Esophagus (tissue), 2 donors: ENCODE data around the gene GPBP1. TPM values are rescaled to one million over a fixed set of nuclear protein-coding genes. Genes with fewer than 3 reads are reported as not detected.
"Not testable (repeated sequence)": the region's sequence is repeated elsewhere in the genome, so short reads cannot be mapped to it uniquely, and the experiment has no call there.

ENCODE experiments used
- H3K27ac ChIP-seq, 2 donors: one replicate each; pipeline ENCODE4 v1.5.1; 2013; ENCODE audit warnings: low read depth in 2 of 2, mild to moderate bottlenecking in 2 of 2, inconsistent platforms in 1 of 2, low read length in 1 of 2, moderate library complexity in 1 of 2
- H3K27me3 ChIP-seq, 2 donors: one replicate each; pipeline ENCODE4 v1.6.1; 2013; ENCODE audit warnings: low read length in 2 of 2, control low read depth in 1 of 2, mild to moderate bottlenecking in 1 of 2; ENCODE audit not compliant: insufficient read depth in 2 of 2, control insufficient read depth in 1 of 2
- H3K36me3 ChIP-seq, 2 donors: one replicate each; pipeline ENCODE4 v1.6.1; 2013; ENCODE audit warnings: low read length in 1 of 2; ENCODE audit not compliant: control insufficient read depth in 2 of 2, insufficient read depth in 2 of 2
- H3K4me1 ChIP-seq, 2 donors: one replicate each; pipeline ENCODE4 v1.6.1; 2013; ENCODE audit warnings: low read length in 1 of 2; ENCODE audit not compliant: control insufficient read depth in 2 of 2, insufficient read depth in 2 of 2
- H3K4me3 ChIP-seq, 2 donors: one replicate each; pipeline ENCODE4 v1.5.1; 2013; ENCODE audit warnings: low read length in 2 of 2, mild to moderate bottlenecking in 2 of 2, low read depth in 1 of 2, moderate library complexity in 1 of 2
- H3K9me3 ChIP-seq, 2 donors: one replicate each; pipeline ENCODE4 v1.6.1; 2013; ENCODE audit warnings: mild to moderate bottlenecking in 2 of 2, low read depth in 1 of 2, low read length in 1 of 2, moderate library complexity in 1 of 2; ENCODE audit not compliant: control insufficient read depth in 2 of 2, insufficient read depth in 1 of 2
- WGBS, 2 donors: extraction: QIAGEN DNeasy Blood & Tissue Kit; methylation state at CpG; one replicate each; pipeline ENCODE4 v1.1.7; 2013; 5-methylcytosine and 5-hydroxymethylcytosine counted together
- polyA plus RNA-seq, 2 donors: library from polyadenylated mRNA; stranded (reverse); fragments of 200-250 nt; gene quantifications; one replicate each; pipeline ENCODE4 v1.2.3, GENCODE V29; 2013
- donor health status: healthy with polysubstance abuse.
- donor health status: Bipolar disorder and iron deficiency.

The GPBP1 gene
- polyA plus RNA-seq, 2 donors: 29.7 to 48.4 TPM

DNA sequence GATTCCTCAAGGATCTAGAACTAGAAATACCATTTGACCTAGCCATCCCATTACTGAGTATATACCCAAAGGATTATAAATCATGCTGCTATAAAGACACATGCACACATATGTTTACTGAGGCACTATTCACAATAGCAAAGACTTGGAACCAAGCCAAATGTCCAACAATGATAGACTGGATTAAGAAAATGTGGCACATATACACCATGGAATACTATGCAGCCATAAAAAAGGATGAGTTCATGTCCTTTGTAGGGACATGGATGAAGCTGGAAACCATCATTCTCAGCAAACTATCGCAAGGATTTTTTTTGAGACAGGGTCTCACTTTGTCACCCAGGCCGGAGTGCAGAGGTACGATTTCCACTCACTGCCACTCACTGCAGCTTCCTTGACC, 8.7 kb upstream of the GPBP1 start:
- H3K36me3 ChIP-seq, H3K4me3 ChIP-seq: not testable (repeated sequence)
- 95 to 99% methylated on average over 3 of the region's 3 CpGs for WGBS, 2 donors

DNA sequence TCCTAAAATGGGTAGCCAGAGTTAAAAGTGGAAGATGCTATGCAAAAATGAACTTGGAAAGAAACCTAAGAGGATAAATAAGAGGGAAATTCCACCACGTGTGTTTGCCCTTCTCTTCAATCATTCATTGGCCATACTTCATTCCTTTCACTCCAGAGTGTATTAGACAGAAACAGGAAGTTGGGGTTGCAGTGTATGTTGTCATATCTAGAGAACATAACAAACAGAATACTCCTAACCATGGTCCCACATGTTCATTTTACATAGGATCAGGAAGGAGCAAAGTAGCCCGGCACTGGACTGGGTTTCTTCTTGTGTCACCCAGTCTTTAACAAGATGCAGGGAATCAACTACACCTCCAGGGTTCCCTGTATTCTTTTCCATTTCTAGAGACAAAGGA, 7.6 kb upstream of the GPBP1 start:
- H3K27ac ChIP-seq: no peak overlapping the region
- no peaks in the 10 kb centered on the region for H3K4me1 ChIP-seq
- WGBS, 2 donors: 42 to 54% methylated on average over 2 of the region's 2 CpGs
- no peaks in the 10 kb centered on the region for H3K36me3 ChIP-seq
- H3K9me3 ChIP-seq: no peaks in the 10 kb centered on the region
- H3K27me3 ChIP-seq: no peaks in the 10 kb centered on the region
- H3K4me3 ChIP-seq: no peak overlapping the region

More for the DNA sequence above, 8.7 kb upstream of the GPBP1 start:
- H3K27me3 ChIP-seq, H3K4me1 ChIP-seq, H3K9me3 ChIP-seq, H3K27ac ChIP-seq: not testable (repeated sequence)

DNA sequence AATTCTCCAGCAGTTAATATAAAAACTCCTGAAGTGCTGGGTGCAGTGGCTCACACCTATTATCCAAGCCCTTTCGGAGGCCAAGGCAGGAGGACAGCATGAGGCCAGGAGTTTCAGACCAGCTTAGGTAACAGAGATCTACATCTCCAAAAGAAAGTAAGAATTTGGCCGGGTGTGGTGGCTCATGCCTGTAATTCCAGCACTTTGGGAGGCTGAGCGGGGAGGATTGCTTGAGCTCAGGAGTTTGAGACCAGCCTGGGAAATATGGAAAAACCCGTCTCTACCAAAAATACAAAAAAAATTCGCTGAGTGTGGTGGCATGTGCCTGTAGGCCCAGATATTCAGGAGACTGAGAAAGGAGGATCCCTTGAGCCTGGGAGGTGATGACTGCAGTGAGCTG, 6.7 kb upstream of the GPBP1 start:
- Histone ChIP-seq H3K27ac (no peak overlapping the region), H3K4me3 (no peak overlapping the region), H3K9me3 (no peaks in the 10 kb centered on the region), H3K27me3 (no peaks in the 10 kb centered on the region), H3K36me3 (no peaks in the 10 kb centered on the region), H3K4me1 (peaks cover 0 to 2% of the 10 kb centered on the region in 2 donors)
- 96 to 97% methylated on average over 5 of the region's 5 CpGs for WGBS, 2 donors

DNA sequence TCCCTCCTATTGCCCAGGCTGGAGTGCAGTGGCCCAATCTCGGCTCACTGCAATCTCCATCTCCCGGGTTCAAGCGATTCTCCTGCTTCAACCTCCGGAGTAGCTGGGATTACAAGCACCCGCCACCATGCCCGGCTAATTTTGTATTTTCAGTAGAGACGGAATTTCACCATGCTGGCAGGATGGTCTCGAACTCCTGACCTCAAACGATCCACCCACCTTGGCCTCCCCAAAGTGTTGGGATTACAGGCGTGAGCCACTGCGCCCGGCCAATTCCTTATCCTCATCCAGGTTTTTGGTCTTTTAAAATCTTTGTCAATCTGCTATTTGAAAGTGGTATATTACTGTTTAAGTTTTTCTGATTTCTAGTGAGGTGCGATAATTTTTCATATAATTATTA, 3.7 kb upstream of the GPBP1 start:
- not testable (repeated sequence) for H3K4me3 ChIP-seq, H3K9me3 ChIP-seq, H3K27me3 ChIP-seq, H3K27ac ChIP-seq, H3K4me1 ChIP-seq, H3K36me3 ChIP-seq
- WGBS, 2 donors: 97% methylated on average over 13 of the region's 13 CpGs

DNA sequence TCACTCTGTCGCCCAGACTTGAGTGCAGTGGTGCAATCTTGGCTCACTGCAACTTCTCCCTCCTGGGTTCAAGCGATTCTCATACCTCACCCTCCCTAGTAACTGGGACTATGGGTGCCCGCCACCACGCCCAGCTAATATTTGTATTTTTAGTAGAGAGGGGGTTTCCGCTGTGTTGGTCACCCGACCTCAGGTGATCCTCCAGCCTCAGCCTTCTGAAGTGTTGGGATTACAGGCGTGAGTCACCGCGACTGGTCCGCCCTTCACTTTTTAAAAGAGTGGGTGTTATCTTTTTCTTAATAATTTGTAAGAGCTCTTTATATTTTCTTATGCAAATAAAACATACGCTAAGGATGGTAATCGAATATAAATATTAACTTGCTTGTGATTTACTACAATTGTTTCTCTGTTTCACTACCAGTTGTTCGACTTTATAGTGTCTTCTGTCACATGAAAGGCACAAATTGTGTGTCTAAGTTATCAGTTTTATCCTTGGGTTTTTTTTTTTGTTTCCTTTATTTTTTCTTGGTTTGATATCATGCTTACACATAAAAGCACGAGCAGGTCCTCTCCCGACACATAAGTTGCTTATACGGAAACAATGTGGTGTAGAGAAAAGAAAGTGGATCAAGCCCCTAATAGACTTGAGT, 1.9 kb upstream of the GPBP1 start:
- no peaks in the 10 kb centered on the region for H3K36me3 ChIP-seq
- H3K27me3 ChIP-seq: no peaks in the 10 kb centered on the region
- 54 to 57% methylated on average over 16 of the region's 16 CpGs for WGBS, 2 donors
- peak overlapping the region; percentile 21 to 93 for H3K4me3 ChIP-seq
- peaks cover 0 to 2% of the 10 kb centered on the region in 2 donors for H3K4me1 ChIP-seq
- H3K27ac ChIP-seq: peak overlapping the region in 1 of 2 donors; percentile 43
- no peaks in the 10 kb centered on the region for H3K9me3 ChIP-seq

DNA sequence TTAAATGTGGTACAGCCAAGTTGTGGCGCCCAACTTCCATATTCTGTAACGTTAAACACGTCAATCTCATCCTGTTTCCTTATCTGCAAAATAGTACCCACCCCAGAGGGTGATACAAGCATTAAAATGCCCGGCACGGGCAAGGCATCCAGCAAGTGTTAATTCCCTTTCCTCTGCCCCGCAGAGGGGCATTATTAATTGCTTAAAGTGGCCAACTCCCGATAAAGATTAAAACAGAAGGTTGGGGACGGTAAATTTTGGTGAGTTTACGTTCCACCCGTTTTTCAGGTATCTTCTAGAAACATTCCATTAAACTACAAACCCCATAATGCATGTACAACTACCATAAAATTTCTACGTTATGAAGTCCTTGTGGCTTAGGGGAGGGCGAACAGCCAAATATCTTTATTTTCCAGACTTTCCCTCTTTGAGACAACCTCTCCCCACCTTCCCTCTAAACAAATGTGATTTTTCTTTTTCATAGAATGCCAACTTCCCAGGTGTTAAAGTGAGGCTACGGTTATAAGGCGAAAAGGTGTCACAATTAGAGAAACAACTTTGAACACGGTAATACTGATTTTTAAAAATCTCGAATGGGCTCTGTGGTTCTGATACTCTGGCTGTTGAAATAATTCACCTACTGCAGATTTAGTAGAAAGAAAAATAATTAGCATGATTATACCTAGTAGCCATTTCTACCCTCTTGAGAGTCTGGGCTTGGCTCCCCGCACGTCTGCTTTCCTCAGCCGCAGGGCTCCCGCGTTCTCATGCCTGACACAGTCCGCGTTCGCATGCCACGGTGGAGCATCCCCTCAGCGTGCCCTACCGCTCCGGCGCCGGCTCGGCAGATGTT, 1.2 kb upstream of the GPBP1 start:
- no peaks in the 10 kb centered on the region for H3K9me3 ChIP-seq
- H3K4me1 ChIP-seq: peaks cover 0 to 2% of the 10 kb centered on the region in 2 donors
- H3K27me3 ChIP-seq: no peaks in the 10 kb centered on the region
- WGBS, 2 donors: 1% methylated on average over 31 of the region's 31 CpGs
- peak overlapping the region; percentile 100 for H3K27ac ChIP-seq
- no peaks in the 10 kb centered on the region for H3K36me3 ChIP-seq
- peak overlapping the region; percentile 51 to 93 for H3K4me3 ChIP-seq

DNA sequence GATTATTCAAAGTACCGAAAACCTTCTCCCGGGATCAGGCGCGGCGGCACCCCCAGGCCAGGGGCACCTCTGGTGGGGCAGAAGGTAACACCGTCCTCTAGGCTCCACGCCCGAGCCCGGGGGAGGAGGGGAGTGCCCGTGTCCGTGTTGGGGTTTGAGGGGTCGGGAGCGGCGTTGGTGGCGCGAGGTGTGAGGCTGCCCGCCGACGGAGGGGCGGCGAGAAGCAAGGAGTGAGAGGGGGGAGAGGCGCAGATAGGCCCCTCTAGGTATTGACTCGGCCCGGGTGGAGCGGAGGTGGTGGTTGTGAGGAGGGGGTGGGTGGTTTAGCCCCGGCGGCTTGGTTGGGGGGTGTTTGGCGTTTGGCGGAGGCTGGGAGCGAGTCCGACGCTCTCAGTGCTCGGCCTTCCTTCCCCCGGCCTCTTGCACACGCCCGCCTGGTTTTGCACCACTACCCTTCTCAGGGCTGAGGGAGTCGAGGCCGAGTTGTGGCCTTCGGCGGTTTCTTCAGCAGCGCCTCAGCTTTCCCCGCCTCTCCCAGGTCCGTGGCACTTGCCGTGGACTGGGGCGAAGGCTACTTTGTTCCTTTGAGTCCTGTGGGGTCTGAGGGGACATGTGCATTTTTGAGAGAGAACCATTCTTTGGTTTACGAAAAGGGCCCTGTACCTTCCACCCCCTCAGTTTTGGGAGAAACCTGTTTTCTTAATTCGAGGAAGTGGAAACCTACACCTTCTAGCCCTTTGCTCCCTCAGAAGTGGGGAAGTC, 450 bp downstream of the GPBP1 start:
- Histone ChIP-seq H3K27ac (peak overlapping the region; percentile 100), H3K36me3 (no peaks in the 10 kb centered on the region), H3K9me3 (no peaks in the 10 kb centered on the region), H3K27me3 (no peaks in the 10 kb centered on the region), H3K4me1 (peaks cover 0 to 2% of the 10 kb centered on the region in 2 donors), H3K4me3 (peak overlapping the region; percentile 93 to 96)
- WGBS, 2 donors: 0% methylated on average over 47 of the region's 47 CpGs

DNA sequence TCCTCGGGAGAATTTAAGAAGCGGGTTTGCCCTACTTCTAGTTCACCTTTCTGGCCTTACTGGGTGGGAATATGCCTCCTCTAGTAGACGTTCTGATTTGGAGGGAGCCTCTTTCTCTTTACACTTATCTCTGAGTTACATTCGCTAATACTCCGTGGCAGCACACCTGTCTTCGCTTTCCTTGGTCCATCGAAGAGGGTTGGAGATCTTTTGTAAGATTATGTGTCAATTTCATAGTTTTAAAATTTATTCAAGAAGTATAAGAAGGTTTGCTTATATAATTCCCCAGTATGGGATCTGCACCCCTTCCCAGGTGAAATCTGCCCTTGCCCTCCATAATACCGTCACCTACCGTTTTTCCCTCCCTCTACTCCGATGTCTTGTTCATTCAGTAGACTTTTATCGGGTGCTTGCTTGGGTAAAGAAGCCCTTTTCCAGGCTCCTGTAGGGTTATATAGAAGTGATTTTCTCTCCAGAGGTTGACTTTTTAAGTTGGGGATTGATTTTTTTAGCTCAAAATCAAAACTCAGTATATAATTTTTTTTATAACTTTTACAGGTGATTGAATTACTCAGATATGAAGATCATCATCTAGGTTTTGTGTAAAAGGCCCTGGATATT, 1.1 kb downstream of the GPBP1 start:
- Histone ChIP-seq H3K9me3 (no peaks in the 10 kb centered on the region), H3K36me3 (no peaks in the 10 kb centered on the region), H3K4me1 (peaks cover 0 to 4% of the 10 kb centered on the region in 2 donors), H3K4me3 (peak overlapping the region; percentile 93 to 96), H3K27ac (peak overlapping the region; percentile 100), H3K27me3 (no peaks in the 10 kb centered on the region)
- WGBS, 2 donors: 1 to 2% methylated on average over 11 of the region's 11 CpGs

DNA sequence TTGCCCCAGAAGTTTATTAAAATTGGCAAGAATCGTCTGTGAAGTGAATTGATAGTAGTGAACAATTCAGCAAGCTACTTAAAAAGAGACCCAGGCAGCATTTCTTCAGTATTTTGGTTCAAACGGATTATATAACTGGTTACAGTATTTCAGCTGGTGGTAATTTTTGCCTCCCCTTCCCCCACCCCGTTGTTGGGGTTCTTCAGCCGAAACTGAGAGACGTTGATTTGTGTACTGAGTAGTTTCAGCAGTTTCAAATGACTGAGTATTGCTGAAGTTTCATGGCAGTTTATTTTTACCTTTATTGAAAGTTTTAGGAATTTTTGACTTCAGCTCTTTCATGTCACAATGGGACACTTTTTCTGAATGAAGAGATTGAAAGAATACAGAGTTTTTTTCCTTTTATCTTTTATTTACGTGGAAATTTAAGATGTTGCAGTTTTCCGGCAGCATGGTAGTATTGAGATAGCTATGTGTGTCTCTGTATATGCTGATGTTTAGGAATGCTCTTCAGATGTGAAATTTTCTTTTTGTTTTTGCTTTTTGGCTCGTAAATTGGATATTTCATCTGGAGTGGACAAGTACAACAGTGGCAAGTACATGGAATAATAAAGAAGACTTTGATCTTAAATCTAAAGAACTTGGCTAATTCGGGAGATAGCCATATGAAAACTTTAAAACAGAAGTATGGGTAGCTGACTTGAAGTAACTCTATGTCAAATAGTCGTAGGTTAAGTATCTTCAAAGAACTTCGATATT, 1.9 kb downstream of the GPBP1 start:
- Histone ChIP-seq H3K9me3 (no peaks in the 10 kb centered on the region), H3K36me3 (no peaks in the 10 kb centered on the region), H3K27ac (peak overlapping the region; percentile 17 to 40), H3K4me3 (peak overlapping the region in 1 of 2 donors; percentile 93), H3K4me1 (peaks cover 0 to 4% of the 10 kb centered on the region in 2 donors), H3K27me3 (no peaks in the 10 kb centered on the region)
- WGBS, 2 donors: 2 to 3% methylated on average over 11 of the region's 11 CpGs
